Mucosa of descending colon (tissue), 3 donors: ENCODE data around the gene ITPKB. TPM values are rescaled to one million over a fixed set of nuclear protein-coding genes. Genes with fewer than 3 reads are reported as not detected.

ENCODE experiments used
- ATAC-seq: fragments of 200-7000 bp; cut with Tn5 transposase; one replicate; pipeline ENCODE4 v1.9.1; 2020; ENCODE audit warnings: mild to moderate bottlenecking, moderate library complexity
- DNase-seq, 3 donors: peaks; one replicate each; pipeline ENCODE4 v3.0.0-alpha.2; 2020
- H3K36me3 ChIP-seq: fragments of 200-600 bp; one replicate; pipeline ENCODE4 v1.8.0; 2021; ENCODE audit warnings: low read depth, mild to moderate bottlenecking
- H3K4me1 ChIP-seq: fragments of 200-600 bp; one replicate; pipeline ENCODE4 v1.8.0; 2021; ENCODE audit warnings: low read depth, mild to moderate bottlenecking
- H3K4me3 ChIP-seq: fragments of 200-600 bp; one replicate; pipeline ENCODE4 v1.8.0; 2021; ENCODE audit warnings: mild to moderate bottlenecking
- H3K9me3 ChIP-seq: fragments of 200-600 bp; one replicate; pipeline ENCODE4 v1.8.0; 2021; ENCODE audit warnings: mild to moderate bottlenecking
- intact Hi-C, 2 donors: fragments of 100-400 bp; cut with DNase I in 1 of 2; cut with micrococcal nuclease in 1 of 2; formaldehyde crosslinking; loops; one replicate each; pipeline versions ENCODE4 v1.11.0 to v1.11.1; 2022; cut with DNase I, micrococcal nuclease
- total RNA-seq, 3 donors: library from RNA; stranded (reverse); fragmentation: NEBNext Ultra II Directional in 2 of 3; extraction: Animal tissue kit (Norgen Biotek cat#: 25700) in 2 of 3; gene quantifications; one replicate each; pipeline versions ENCODE4 v1.2.1 to v1.2.4, GENCODE V29; 2021 to 2023
- TF ChIP-seq, protein P1 (sequence below): fragments of 200-600 bp; IDR thresholded peaks from one replicate; pipeline ENCODE4 v1.8.0; 2022; ENCODE audit warnings: antibody characterized with exemption, mild to moderate bottlenecking
- donor health status: DM: no; HTN: no; CAD: no; lungs with moderate emphysema.
- donor health status: DM: no; HTN: no; CAD: no.
- donor health status: DM: no; HTN: yes; CAD: no.

ITPKB gene
- total RNA-seq, 3 donors from 2014 or later = 9.5 to 90.3 (median 11.7) TPM

DNA sequence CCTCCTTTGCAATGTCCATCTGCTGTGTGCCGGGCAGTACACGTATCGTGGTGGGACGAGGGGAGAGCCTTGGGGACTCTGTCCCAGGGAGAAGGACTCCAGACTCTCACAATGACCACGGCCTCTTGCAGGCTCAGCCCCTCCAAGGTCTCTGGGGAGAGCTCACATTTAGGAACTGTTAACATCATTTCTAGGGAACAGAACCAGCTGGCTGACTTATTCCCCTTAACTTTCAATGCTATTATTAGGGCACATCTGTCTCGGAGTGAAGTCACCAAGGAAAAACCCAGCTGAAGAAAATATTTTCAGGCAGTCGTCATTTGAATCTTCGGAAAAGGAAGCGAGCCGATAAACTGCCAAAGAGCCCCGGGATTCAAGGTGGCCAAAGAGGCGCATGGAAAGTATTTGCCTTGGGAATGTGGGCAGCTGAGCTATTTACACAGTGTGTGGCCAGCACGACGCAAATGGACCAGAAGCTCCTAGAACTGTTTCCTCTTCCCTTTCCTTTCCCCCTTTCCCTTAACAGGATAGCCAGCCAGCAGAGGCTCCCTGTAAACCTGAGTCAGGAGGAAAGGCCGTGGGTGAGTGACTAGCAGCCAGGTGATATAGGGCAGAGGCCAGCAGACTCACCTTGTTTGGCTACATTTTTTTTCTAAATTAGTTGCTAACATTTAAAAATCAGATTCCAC is 74.5 kb downstream of the ITPKB start:
- no peak overlapping the region for H3K4me3 ChIP-seq
- peak; percentile 7 for ATAC-seq

GRCh38 chr1:226663327-226663704 is 75.8 kb downstream of the ITPKB start:
- no peak overlapping the region for H3K4me3 ChIP-seq
- H3K9me3 ChIP-seq = no peaks in the 10 kb centered on the region
- H3K36me3 ChIP-seq = no peaks in the 10 kb centered on the region
- intact Hi-C loops = no loop called here
- peaks cover 32% of the 10 kb centered on the region for H3K4me1 ChIP-seq
- ATAC-seq (no peak), DNase-seq (no peak)
- TF ChIP-seq, protein P1, sequence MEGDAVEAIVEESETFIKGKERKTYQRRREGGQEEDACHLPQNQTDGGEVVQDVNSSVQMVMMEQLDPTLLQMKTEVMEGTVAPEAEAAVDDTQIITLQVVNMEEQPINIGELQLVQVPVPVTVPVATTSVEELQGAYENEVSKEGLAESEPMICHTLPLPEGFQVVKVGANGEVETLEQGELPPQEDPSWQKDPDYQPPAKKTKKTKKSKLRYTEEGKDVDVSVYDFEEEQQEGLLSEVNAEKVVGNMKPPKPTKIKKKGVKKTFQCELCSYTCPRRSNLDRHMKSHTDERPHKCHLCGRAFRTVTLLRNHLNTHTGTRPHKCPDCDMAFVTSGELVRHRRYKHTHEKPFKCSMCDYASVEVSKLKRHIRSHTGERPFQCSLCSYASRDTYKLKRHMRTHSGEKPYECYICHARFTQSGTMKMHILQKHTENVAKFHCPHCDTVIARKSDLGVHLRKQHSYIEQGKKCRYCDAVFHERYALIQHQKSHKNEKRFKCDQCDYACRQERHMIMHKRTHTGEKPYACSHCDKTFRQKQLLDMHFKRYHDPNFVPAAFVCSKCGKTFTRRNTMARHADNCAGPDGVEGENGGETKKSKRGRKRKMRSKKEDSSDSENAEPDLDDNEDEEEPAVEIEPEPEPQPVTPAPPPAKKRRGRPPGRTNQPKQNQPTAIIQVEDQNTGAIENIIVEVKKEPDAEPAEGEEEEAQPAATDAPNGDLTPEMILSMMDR = no peak

More for the DNA sequence above, 74.5 kb downstream of the ITPKB start:
- TF ChIP-seq, protein P1 = no peak
- intact Hi-C loops = no loop called here
- Histone ChIP-seq H3K4me1 (peaks cover 32% of the 10 kb centered on the region), H3K36me3 (no peaks in the 10 kb centered on the region), H3K9me3 (no peaks in the 10 kb centered on the region)
- DNase-seq = peak in 2 of 3 donors; percentile 24 to 39

DNA sequence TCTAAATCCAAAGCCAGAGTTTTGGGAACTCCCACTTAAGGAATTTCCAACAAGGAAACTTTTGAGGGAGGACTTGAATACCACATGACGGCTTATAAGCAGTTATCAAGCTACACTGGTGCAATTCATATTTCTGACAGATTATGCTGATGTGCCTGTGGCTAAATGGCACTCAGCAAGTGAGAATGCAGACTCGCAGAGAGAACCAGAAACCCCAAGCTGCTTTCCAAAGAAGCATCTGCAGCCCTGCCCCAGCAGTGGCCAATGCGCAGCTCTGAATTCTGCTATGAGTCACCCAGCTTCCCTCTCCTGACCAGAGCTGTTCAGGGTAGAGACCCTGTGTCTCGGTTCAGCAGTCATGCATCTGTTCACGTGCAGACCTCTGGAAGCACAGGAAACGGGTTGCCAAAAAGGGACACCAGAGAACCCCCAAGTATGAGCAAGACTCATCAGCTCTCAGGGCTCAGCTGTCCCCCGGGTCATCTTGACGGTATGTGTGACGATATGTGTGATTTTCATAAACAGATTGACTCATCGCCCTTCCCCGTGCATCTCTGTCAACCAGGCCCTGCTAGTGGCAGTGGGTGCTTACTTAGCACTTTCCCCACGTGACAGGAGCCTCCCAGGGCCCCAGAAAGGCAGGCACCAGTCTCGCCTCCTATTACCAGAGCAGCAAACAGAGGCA is 76.3 kb downstream of the ITPKB start:
- H3K9me3 ChIP-seq = no peaks in the 10 kb centered on the region
- DNase-seq (peak; percentile 61 to 82 (median 68)), ATAC-seq (peak; percentile 83)
- peaks cover 33% of the 10 kb centered on the region for H3K4me1 ChIP-seq
- no peaks in the 10 kb centered on the region for H3K36me3 ChIP-seq
- intact Hi-C loops = no loop called here
- H3K4me3 ChIP-seq = no peak overlapping the region
- TF ChIP-seq, protein P1 = no peak

DNA sequence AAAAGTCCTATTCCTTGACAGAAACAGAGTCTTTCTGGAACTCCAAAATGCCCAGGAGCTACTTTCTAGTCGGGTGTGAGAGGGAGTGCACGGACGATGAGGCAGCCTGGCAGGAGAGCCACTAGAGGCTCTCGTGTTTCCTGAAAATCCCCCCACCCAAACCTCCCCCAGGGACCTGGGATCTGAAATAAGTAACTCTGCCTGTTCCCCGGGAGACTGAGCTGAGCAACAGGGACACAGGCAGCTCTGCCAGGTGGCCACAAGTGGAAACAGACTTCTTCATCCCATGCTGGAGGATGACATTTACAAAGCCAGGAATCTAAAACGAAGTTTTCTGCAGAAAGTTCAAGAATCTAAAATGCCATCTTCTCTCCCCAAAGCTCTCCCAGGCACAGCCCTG is 77.1 kb downstream of the ITPKB start:
- Histone ChIP-seq H3K4me1 (peaks cover 39% of the 10 kb centered on the region), H3K36me3 (no peaks in the 10 kb centered on the region), H3K4me3 (no peak overlapping the region), H3K9me3 (no peaks in the 10 kb centered on the region)
- ATAC-seq = no peak
- intact Hi-C loops = no loop called here
- TF ChIP-seq, protein P1 = no peak
- DNase-seq = peak in 2 of 3 donors; percentile 19 to 34

DNA sequence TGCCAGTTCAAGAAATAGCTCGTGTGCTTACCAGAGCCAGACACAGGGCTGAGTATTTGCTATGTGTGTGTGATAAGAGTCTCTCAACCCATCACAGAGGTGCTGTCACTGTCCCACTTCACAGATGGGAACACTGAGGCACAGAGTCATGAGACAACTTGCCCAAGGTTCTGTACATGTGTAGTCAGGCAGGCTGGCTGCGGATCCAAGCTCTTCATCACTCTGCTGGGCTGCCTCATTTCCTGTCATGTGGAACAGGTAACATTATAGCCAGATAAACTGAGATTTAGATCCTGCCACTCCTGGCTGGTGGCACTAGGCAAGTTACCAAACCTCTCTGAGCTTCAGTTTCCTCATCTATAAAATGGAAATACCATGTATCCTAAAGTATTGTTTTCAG is 77.8 kb downstream of the ITPKB start:
- intact Hi-C loops = no loop called here
- no peaks in the 10 kb centered on the region for H3K9me3 ChIP-seq
- no peaks in the 10 kb centered on the region for H3K36me3 ChIP-seq
- TF ChIP-seq, protein P1 = no peak
- DNase-seq (peak in 2 of 3 donors; percentile 19 to 23), ATAC-seq (no peak)
- no peak overlapping the region for H3K4me3 ChIP-seq
- peaks cover 44% of the 10 kb centered on the region for H3K4me1 ChIP-seq
